ENCODE data around the gene TMCC1. TPM values are rescaled to one million over a fixed set of nuclear protein-coding genes. Genes with fewer than 3 reads are reported as not detected.

TMCC1 gene
- total RNA-seq, 1 donor from 2014 or later = 28.0 TPM

- Histone ChIP-seq H3K27me3 (ENCODE audit: control insufficient read depth, insufficient read depth, low read length) (no peaks in the 10 kb centered on the region), H3K36me3 (ENCODE audit: control insufficient read depth, insufficient read depth, low read length) (no peaks in the 10 kb centered on the region), H3K4me3 (ENCODE audit: low read depth, low read length) (no peak overlapping the region)
- DNase-seq (ENCODE audit: low read depth) = no peak
- TF ChIP-seq CTCF (IDR thresholded peaks at IDR 0.05; ENCODE audit: insufficient read depth, low read length, poor library complexity, severe bottlenecking) = no peak
Measured at GRCh38 chr3:129616713-129617112, 276.8 kb downstream of the TMCC1 start.

DNA sequence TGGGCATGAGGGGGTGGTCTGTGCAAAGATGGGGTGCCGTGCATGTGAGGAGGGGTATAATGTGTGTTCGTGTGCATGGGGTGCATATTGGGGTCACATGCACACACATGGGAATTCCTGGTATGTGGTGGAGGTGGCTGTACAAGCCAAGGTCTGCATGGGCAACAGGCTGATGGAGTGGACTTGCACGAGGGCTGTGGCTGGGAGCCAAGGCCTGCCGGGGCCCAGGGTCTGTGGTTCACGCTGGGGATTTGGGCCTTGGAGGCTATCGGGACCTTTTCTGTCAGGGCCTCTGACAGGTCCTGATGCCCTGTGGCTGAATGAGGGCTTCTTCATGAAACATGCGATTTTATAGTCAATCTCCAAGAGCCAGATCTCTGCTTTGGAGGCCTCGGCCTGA lies 277.2 kb downstream of the TMCC1 start:
- Histone ChIP-seq H3K36me3 (ENCODE audit: control insufficient read depth, insufficient read depth, low read length) (no peaks in the 10 kb centered on the region), H3K27me3 (ENCODE audit: control insufficient read depth, insufficient read depth, low read length) (no peaks in the 10 kb centered on the region), H3K4me3 (ENCODE audit: low read depth, low read length) (no peak overlapping the region)
- TF ChIP-seq CTCF (IDR thresholded peaks at IDR 0.05; ENCODE audit: insufficient read depth, low read length, poor library complexity, severe bottlenecking) = no peak
- no peak for DNase-seq (ENCODE audit: low read depth)

DNA sequence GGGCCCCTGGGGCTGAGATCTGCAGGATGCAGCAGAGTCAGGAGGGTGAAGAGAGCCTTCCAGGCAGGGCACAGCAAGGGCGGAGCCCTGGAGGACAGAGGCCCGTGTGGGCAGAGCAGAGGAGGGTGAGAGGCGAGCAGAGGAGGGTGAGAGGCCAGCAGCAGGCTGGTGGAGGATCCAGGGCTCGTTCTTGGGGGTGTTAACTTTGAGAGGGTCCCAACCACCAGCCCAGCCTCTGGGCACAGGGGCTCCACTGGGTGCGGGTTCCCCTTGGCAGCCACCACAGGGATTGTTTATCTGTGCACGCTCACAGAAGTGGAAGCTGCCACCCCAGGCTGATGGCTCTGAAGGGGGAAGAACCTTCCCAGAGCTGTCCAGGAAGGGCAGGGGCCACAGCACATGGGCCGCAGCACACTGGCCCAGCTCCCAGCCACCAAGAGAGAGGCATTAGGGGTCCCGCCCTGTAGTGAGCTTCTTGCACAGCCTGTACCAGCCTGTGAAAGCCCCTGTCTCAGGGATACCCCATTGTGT lies 277.7 kb downstream of the TMCC1 start:
- no peaks in the 10 kb centered on the region for H3K36me3 ChIP-seq (ENCODE audit: control insufficient read depth, insufficient read depth, low read length)
- no peak overlapping the region for H3K4me3 ChIP-seq (ENCODE audit: low read depth, low read length)
- no peak for TF ChIP-seq CTCF (IDR thresholded peaks at IDR 0.05; ENCODE audit: insufficient read depth, low read length, poor library complexity, severe bottlenecking)
- no peaks in the 10 kb centered on the region for H3K27me3 ChIP-seq (ENCODE audit: control insufficient read depth, insufficient read depth, low read length)
- no peak for DNase-seq (ENCODE audit: low read depth)

GRCh38 chr3:129614927-129615363 lies 278.6 kb downstream of the TMCC1 start:
- no peak overlapping the region for H3K4me3 ChIP-seq (ENCODE audit: low read depth, low read length)
- TF ChIP-seq CTCF (IDR thresholded peaks at IDR 0.05; ENCODE audit: insufficient read depth, low read length, poor library complexity, severe bottlenecking) = no peak
- H3K27me3 ChIP-seq (ENCODE audit: control insufficient read depth, insufficient read depth, low read length) = no peaks in the 10 kb centered on the region
- no peak for DNase-seq (ENCODE audit: low read depth)
- no peaks in the 10 kb centered on the region for H3K36me3 ChIP-seq (ENCODE audit: control insufficient read depth, insufficient read depth, low read length)

- Histone ChIP-seq H3K27me3 (ENCODE audit: control insufficient read depth, insufficient read depth, low read length) (no peaks in the 10 kb centered on the region), H3K4me3 (ENCODE audit: low read depth, low read length) (no peak overlapping the region), H3K36me3 (ENCODE audit: control insufficient read depth, insufficient read depth, low read length) (no peaks in the 10 kb centered on the region)
- no peak for DNase-seq (ENCODE audit: low read depth)
- no peak for TF ChIP-seq CTCF (IDR thresholded peaks at IDR 0.05; ENCODE audit: insufficient read depth, low read length, poor library complexity, severe bottlenecking)
Measured at GRCh38 chr3:129614435-129614834, 279.1 kb downstream of the TMCC1 start.

DNA sequence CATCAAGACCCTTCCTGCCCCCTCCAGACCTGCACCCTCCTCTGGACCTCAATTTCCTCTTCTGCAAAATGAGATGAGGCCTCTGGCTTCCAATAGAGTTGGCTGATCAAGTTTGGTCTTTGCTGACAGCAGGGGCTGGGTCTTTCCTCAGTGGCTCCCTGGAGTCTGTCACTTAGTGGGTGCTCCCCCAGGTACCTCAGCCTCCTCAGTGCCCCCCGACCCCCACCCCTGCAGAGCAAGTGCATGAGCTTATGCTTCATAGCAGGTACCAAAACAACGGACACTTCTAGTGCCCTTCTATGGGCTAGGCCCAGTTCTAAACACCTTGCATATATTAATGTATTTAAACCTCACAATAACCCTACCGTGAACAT lies 280.2 kb downstream of the TMCC1 start:
- no peak overlapping the region for H3K4me3 ChIP-seq (ENCODE audit: low read depth, low read length)
- DNase-seq (ENCODE audit: low read depth) = no peak
- no peaks in the 10 kb centered on the region for H3K27me3 ChIP-seq (ENCODE audit: control insufficient read depth, insufficient read depth, low read length)
- H3K36me3 ChIP-seq (ENCODE audit: control insufficient read depth, insufficient read depth, low read length) = no peaks in the 10 kb centered on the region
- TF ChIP-seq CTCF (IDR thresholded peaks at IDR 0.05; ENCODE audit: insufficient read depth, low read length, poor library complexity, severe bottlenecking) = no peak
